Activated T-helper 2 cell treated with anti-CD3 and anti-CD28 coated beads, Interferon-gamma antibody, Interleukin-2, Interleukin-4, amounts not matched to agents 10 μg/mL and 5 μg/mL and 100 μg/mL, durations not matched to agents 14 hours and 24 hours and 36 hours (primary cell): Measurements from ENCODE around the gene LRRTM1. TPM values are rescaled to one million over a fixed set of nuclear protein-coding genes. Genes with fewer than 3 reads are reported as not detected.

Experiments
- DNase-seq: peaks from one replicate; pipeline ENCODE4 v3.0.0; 2021; ENCODE audit warnings: low spot score
- H3K27ac Mint-ChIP-seq: one replicate; pipeline ENCODE4 v1.8.0; 2021; ENCODE audit warnings: mixed read lengths
- H3K27me3 Mint-ChIP-seq: one replicate; pipeline ENCODE4 v1.8.0; 2021; ENCODE audit warnings: low read depth, mixed read lengths
- H3K36me3 Mint-ChIP-seq: one replicate; pipeline ENCODE4 v1.8.0; 2021; ENCODE audit warnings: low read depth, mixed read lengths
- H3K4me1 Mint-ChIP-seq: one replicate; pipeline ENCODE4 v1.8.0; 2021; ENCODE audit warnings: low read depth, mixed read lengths
- H3K4me3 Mint-ChIP-seq: one replicate; pipeline ENCODE4 v1.8.0; 2021; ENCODE audit warnings: low read depth, mild to moderate bottlenecking, moderate library complexity, mixed read lengths
- H3K9me3 Mint-ChIP-seq: one replicate; pipeline ENCODE4 v1.8.0; 2021; ENCODE audit warnings: mixed read lengths
- intact Hi-C: fragments of 100-400 bp; cut with micrococcal nuclease; formaldehyde crosslinking; loops from one replicate; pipeline ENCODE4 v1.15.1; 2023
- total RNA-seq: library from RNA; stranded (reverse); gene quantifications from 2 replicates; pipeline ENCODE4 v1.2.3, GENCODE V29; 2022

Gene LRRTM1
- total RNA-seq, 1 donor from 2014 or later = not detected

GRCh38 chr2:80326214-80326613 lies 21.7 kb upstream of the LRRTM1 start:
- intact Hi-C loops = no loop called here
- H3K36me3 Mint-ChIP-seq = no peaks in the 10 kb centered on the region
- H3K27ac Mint-ChIP-seq = no peak overlapping the region
- peaks cover 1% of the 10 kb centered on the region for H3K27me3 Mint-ChIP-seq
- no peak for DNase-seq
- no peaks in the 10 kb centered on the region for H3K9me3 Mint-ChIP-seq
- no peaks in the 10 kb centered on the region for H3K4me1 Mint-ChIP-seq
- H3K4me3 Mint-ChIP-seq = no peak overlapping the region

DNA sequence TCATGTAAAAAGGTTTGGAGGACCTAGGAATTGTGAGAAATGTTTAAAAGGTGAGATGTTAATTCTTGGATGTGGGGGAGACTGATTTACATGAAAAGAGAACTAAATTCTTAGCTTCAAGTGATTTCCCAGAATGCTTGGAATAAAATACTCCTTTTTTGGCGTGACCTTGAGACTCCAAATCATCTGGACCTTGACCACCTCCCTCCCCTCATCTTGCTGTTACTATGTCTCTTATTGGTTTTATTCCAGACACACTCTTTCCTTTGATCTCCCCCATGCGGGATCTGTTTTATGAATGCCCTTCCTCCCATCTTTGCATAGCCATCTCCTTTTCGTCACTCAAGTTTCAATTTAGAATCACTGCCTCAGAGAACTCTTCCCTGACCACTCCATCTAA lies 20.0 kb upstream of the LRRTM1 start:
- DNase-seq = no peak
- no peak overlapping the region for H3K27ac Mint-ChIP-seq
- no peak overlapping the region for H3K4me3 Mint-ChIP-seq
- H3K4me1 Mint-ChIP-seq = no peaks in the 10 kb centered on the region
- no peaks in the 10 kb centered on the region for H3K9me3 Mint-ChIP-seq
- peaks cover 1% of the 10 kb centered on the region for H3K27me3 Mint-ChIP-seq
- H3K36me3 Mint-ChIP-seq = no peaks in the 10 kb centered on the region
- intact Hi-C loops = no loop called here

GRCh38 chr2:80323610-80324009 lies 19.1 kb upstream of the LRRTM1 start:
- H3K9me3 Mint-ChIP-seq = no peaks in the 10 kb centered on the region
- no peak overlapping the region for H3K27ac Mint-ChIP-seq
- intact Hi-C loops = no loop called here
- H3K4me1 Mint-ChIP-seq = no peaks in the 10 kb centered on the region
- H3K36me3 Mint-ChIP-seq = no peaks in the 10 kb centered on the region
- H3K27me3 Mint-ChIP-seq = peaks cover 1% of the 10 kb centered on the region
- DNase-seq = no peak
- H3K4me3 Mint-ChIP-seq = no peak overlapping the region

DNA sequence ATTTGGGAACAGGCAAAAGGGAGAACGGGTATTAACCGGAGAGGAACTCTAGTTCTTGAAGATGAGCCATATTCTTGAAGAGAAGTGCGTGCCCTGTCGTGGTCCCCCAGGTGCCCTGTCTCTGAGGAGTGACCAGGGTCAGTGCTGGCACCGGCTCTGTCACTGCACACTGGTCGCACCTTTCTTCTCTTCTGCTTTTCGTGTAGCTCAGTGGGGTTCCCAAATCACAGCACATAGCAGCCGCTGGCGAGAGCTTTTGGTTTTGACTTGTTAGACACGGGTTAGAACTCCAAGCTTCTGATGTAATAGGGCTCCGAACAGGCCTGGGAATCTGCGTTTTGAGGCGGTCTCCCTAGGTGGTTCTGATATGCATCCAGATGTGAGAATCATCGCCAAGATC lies 18.4 kb upstream of the LRRTM1 start:
- Mint-ChIP-seq H3K36me3 (no peaks in the 10 kb centered on the region), H3K9me3 (no peaks in the 10 kb centered on the region), H3K27me3 (peaks cover 1% of the 10 kb centered on the region), H3K27ac (no peak overlapping the region), H3K4me1 (no peaks in the 10 kb centered on the region), H3K4me3 (no peak overlapping the region)
- intact Hi-C loops = no loop called here
- DNase-seq = no peak

DNA sequence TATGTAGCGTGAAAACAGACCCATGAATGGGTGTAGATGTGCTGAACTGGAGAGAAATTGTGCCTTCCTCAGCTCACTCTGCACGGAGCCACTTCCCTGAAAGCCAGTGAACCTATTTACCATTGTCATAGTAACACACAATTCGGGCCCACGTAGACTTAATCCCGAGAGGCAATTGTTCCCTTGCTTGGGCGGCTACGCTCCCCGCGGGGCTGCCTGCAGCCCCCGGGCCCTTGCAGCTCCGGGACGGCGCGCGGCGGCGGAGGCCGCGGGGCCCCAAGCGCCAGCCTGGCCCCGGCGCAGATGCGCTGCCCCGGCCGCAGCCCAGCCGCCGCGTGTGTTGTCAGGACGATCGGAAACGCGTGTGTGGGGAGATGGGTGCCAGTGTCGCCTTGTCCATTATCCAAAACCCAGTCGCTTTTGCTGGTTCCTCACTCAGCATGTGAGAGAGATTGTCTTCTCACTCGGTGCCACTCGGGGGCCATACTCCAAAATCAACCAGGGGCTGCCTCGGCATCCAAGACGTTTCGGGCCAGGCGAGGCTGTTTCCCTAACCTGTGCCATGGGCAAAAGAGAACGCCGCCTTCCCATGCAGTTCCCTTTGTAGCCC lies 17.9 kb upstream of the LRRTM1 start:
- H3K4me3 Mint-ChIP-seq = no peak overlapping the region
- no peaks in the 10 kb centered on the region for H3K9me3 Mint-ChIP-seq
- no peaks in the 10 kb centered on the region for H3K4me1 Mint-ChIP-seq
- intact Hi-C loops = no loop called here
- peaks cover 1% of the 10 kb centered on the region for H3K27me3 Mint-ChIP-seq
- no peaks in the 10 kb centered on the region for H3K36me3 Mint-ChIP-seq
- H3K27ac Mint-ChIP-seq = no peak overlapping the region
- DNase-seq = no peak

DNA sequence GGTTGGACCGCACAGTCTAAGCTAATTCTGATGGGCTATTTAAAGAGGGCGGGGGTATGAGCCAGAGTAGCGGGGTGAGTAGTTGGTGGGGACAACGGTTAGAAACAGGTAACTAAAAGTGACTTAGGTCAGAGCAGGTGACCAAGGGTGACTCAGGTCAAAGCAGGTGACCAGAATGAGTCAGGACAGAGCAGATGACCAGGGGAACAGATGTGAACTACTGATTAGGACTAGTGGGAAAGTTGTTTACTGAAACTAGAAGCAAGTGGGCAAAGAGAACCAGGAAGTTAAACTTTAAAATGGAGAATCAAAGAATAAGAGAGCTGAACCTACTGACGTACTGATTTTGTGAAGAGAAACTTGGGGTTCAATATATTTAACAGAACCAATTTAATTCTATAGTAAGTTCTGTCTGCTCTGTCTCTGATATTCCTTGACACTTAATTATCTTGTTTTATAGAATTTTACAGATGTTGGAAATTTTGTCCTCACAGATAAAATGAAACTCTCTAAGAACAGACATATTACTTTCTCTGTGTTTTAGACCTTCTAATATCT lies 7.8 kb upstream of the LRRTM1 start:
- Mint-ChIP-seq H3K27me3 (no peaks in the 10 kb centered on the region), H3K9me3 (no peaks in the 10 kb centered on the region), H3K27ac (no peak overlapping the region), H3K4me1 (no peaks in the 10 kb centered on the region), H3K4me3 (no peak overlapping the region), H3K36me3 (no peaks in the 10 kb centered on the region)
- no peak for DNase-seq
- intact Hi-C loops = no loop called here

GRCh38 chr2:80311304-80311703 lies 6.8 kb upstream of the LRRTM1 start:
- H3K9me3 Mint-ChIP-seq = no peaks in the 10 kb centered on the region
- intact Hi-C loops = no loop called here
- peaks cover 2% of the 10 kb centered on the region for H3K27me3 Mint-ChIP-seq
- no peaks in the 10 kb centered on the region for H3K4me1 Mint-ChIP-seq
- H3K36me3 Mint-ChIP-seq = no peaks in the 10 kb centered on the region
- no peak for DNase-seq
- H3K27ac Mint-ChIP-seq = no peak overlapping the region
- H3K4me3 Mint-ChIP-seq = no peak overlapping the region

- Mint-ChIP-seq H3K4me3 (no peak overlapping the region), H3K36me3 (no peaks in the 10 kb centered on the region), H3K27me3 (peaks cover 34% of the 10 kb centered on the region), H3K9me3 (no peaks in the 10 kb centered on the region), H3K4me1 (no peaks in the 10 kb centered on the region), H3K27ac (no peak overlapping the region)
- intact Hi-C loops = no loop called here
- no peak for DNase-seq
Measured at GRCh38 chr2:80303006-80303908, 1.3 kb downstream of the LRRTM1 start.

GRCh38 chr2:80302314-80303005 lies 2.1 kb downstream of the LRRTM1 start:
- Mint-ChIP-seq H3K9me3 (no peaks in the 10 kb centered on the region), H3K4me3 (no peak overlapping the region), H3K36me3 (no peaks in the 10 kb centered on the region), H3K27me3 (peaks cover 34% of the 10 kb centered on the region), H3K27ac (no peak overlapping the region), H3K4me1 (no peaks in the 10 kb centered on the region)
- no peak for DNase-seq
- intact Hi-C loops = no loop called here

DNA sequence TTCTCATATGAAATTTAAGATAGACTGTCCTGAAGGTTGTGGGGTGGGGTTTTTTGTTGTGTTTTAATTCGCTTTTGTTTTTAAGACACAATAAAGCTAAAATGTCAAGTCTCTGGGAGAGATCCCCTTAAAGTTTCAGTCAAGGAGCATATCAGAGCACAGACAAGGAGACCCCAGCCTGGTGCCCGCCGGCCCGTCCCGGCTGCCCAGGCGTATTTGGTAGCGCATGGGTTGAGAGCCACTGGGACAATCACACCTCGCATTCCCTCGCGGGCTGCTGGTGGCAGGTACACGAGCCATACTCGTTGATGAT lies 2.6 kb downstream of the LRRTM1 start:
- Mint-ChIP-seq H3K27me3 (peaks cover 34% of the 10 kb centered on the region), H3K27ac (no peak overlapping the region), H3K4me3 (no peak overlapping the region), H3K4me1 (no peaks in the 10 kb centered on the region), H3K9me3 (no peaks in the 10 kb centered on the region), H3K36me3 (no peaks in the 10 kb centered on the region)
- DNase-seq = no peak
- intact Hi-C loops = no loop called here

GRCh38 chr2:80300954-80301353 lies 3.6 kb downstream of the LRRTM1 start:
- intact Hi-C loops = no loop called here

GRCh38 chr2:80300346-80300745 lies 4.2 kb downstream of the LRRTM1 start:
- Mint-ChIP-seq H3K9me3 (no peaks in the 10 kb centered on the region), H3K27me3 (peaks cover 26% of the 10 kb centered on the region), H3K27ac (no peak overlapping the region), H3K36me3 (no peaks in the 10 kb centered on the region), H3K4me1 (no peaks in the 10 kb centered on the region), H3K4me3 (no peak overlapping the region)
- no peak for DNase-seq
- intact Hi-C loops = no loop called here

More at GRCh38 chr2:80300954-80301353, 3.6 kb downstream of the LRRTM1 start:
- Mint-ChIP-seq H3K27ac (no peak overlapping the region), H3K9me3 (no peaks in the 10 kb centered on the region), H3K27me3 (peaks cover 32% of the 10 kb centered on the region), H3K4me1 (no peaks in the 10 kb centered on the region), H3K36me3 (no peaks in the 10 kb centered on the region), H3K4me3 (no peak overlapping the region)
- DNase-seq = no peak

DNA sequence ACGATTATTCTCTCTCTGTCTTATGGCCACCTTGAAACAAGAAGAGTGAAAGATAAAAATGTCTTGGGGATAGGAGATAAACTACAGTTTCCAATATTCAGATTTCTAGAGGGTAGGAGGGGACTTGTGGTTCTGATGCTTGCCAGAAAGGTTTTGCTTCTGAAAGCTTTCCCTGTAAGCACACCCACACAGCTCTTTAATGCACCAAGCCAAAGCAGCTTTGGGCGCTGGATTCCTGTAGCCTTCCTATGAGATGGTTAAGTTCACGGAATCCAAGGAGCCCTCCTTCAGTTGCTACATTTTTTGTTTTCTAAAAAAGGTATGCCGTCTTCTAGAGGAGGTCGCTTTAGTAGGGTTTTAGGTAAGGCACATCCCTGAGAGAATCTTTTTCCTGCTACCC lies 4.9 kb downstream of the LRRTM1 start:
- Mint-ChIP-seq H3K27me3 (peaks cover 23% of the 10 kb centered on the region), H3K4me1 (no peaks in the 10 kb centered on the region), H3K9me3 (no peaks in the 10 kb centered on the region), H3K4me3 (no peak overlapping the region), H3K36me3 (no peaks in the 10 kb centered on the region), H3K27ac (no peak overlapping the region)
- intact Hi-C loops = no loop called here
- DNase-seq = no peak
